GM19035 (cell line): Measurements from ENCODE around the gene APC.

ENCODE experiments used
- ATAC-seq: cut with Tn5 transposase; IDR thresholded peaks from one replicate; pipeline ENCODE4 v1.9.1; 2021; ENCODE audit not compliant: unreplicated experiment

The APC gene

GRCh38 chr5:112737463-112738190, at the start of gene APC:
Gene APC, plus strand, starts transcription at chr5:112737885. Its CDS starts 17,006 bp downstream, at chr5:112754891.
- peak; percentile 99 for ATAC-seq

- no peak for ATAC-seq
Measured at GRCh38 chr5:112689155-112689909, 48.4 kb upstream of the APC start.

- no peak for ATAC-seq
Measured at GRCh38 chr5:112690605-112691338, 46.9 kb upstream of the APC start.

GRCh38 chr5:112691339-112691680, 46.4 kb upstream of the APC start:
- ATAC-seq = no peak

GRCh38 chr5:112691758-112692157, 45.9 kb upstream of the APC start:
- ATAC-seq = peak; percentile 50

- ATAC-seq = peak; percentile 30
Measured at GRCh38 chr5:112692472-112692871, 45.2 kb upstream of the APC start.

GRCh38 chr5:112693301-112693700, 44.4 kb upstream of the APC start:
- ATAC-seq = no peak

- ATAC-seq = no peak
Measured at GRCh38 chr5:112694853-112695709, 42.6 kb upstream of the APC start.

GRCh38 chr5:112696786-112697185, 40.9 kb upstream of the APC start:
- ATAC-seq = no peak

GRCh38 chr5:112697322-112697721, 40.4 kb upstream of the APC start:
- ATAC-seq = no peak

GRCh38 chr5:112697833-112698232, 39.9 kb upstream of the APC start:
- ATAC-seq = no peak

GRCh38 chr5:112703866-112704820, 33.5 kb upstream of the APC start:
- ATAC-seq = no peak

GRCh38 chr5:112706446-112707016, 31.2 kb upstream of the APC start:
- no peak for ATAC-seq

GRCh38 chr5:112707187-112708102, 30.2 kb upstream of the APC start:
- ATAC-seq = peak; percentile 91

GRCh38 chr5:112708103-112708622, 29.5 kb upstream of the APC start:
- ATAC-seq = no peak

GRCh38 chr5:112709416-112709815, 28.3 kb upstream of the APC start:
- no peak for ATAC-seq

GRCh38 chr5:112710896-112711295, 26.8 kb upstream of the APC start:
- no peak for ATAC-seq

- ATAC-seq = no peak
Measured at GRCh38 chr5:112711436-112711835, 26.2 kb upstream of the APC start.
